Right hindlimb (tissue), 1 donor: ENCODE results near the gene TEX38.
"Not testable (repeated sequence)": the region's sequence is repeated elsewhere in the genome, so short reads cannot be mapped to it uniquely, and the experiment has no call there.

ENCODE experiments used
- DNase-seq: peaks from one replicate; pipeline ENCODE4 v3.0.0-alpha.2; 2018

TEX38 gene

GRCh38 chr1:46656643-46657042 lies 15.0 kb upstream of the TEX38 start:
- DNase-seq = no peak

- no peak for DNase-seq
These were observed 13.9 kb upstream of the TEX38 start for GRCh38 chr1:46657775-46658174.

- DNase-seq = no peak
These were observed 12.3 kb upstream of the TEX38 start for GRCh38 chr1:46659307-46659870.

- DNase-seq = not testable (repeated sequence)
These were observed 11.5 kb upstream of the TEX38 start for GRCh38 chr1:46660116-46660515.

- not testable (repeated sequence) for DNase-seq
These were observed 8.7 kb upstream of the TEX38 start for GRCh38 chr1:46662919-46663318.

- no peak for DNase-seq
These were observed 5.7 kb upstream of the TEX38 start for GRCh38 chr1:46665983-46666382.

GRCh38 chr1:46667782-46668760 lies 3.6 kb upstream of the TEX38 start, which contains the start of gene ATPAF1:
Gene ATPAF1 (minus strand): TSS chr1:46668364. CDS start chr1:46668322, 42 bp downstream.
- DNase-seq = peak; percentile 76

GRCh38 chr1:46670134-46670533 lies 1.5 kb upstream of the TEX38 start:
- no peak for DNase-seq

GRCh38 chr1:46672696-46673095 lies 1.0 kb downstream of the TEX38 start:
- DNase-seq = no peak

- no peak for DNase-seq
These were observed 2.1 kb downstream of the TEX38 start for GRCh38 chr1:46673749-46674182.

GRCh38 chr1:46675549-46676314 lies 4.1 kb downstream of the TEX38 start:
- DNase-seq = no peak

- DNase-seq = no peak
These were observed 4.9 kb downstream of the TEX38 start for GRCh38 chr1:46676531-46676930.

GRCh38 chr1:46677339-46677738 lies 5.7 kb downstream of the TEX38 start:
- no peak for DNase-seq

- DNase-seq = no peak
These were observed 8.3 kb downstream of the TEX38 start for GRCh38 chr1:46679789-46680573.

GRCh38 chr1:46681333-46682034 lies 9.8 kb downstream of the TEX38 start:
- DNase-seq = no peak

- no peak for DNase-seq
These were observed 10.4 kb downstream of the TEX38 start for GRCh38 chr1:46682064-46682463.

GRCh38 chr1:46684670-46685069 lies 13.0 kb downstream of the TEX38 start:
- DNase-seq = no peak

GRCh38 chr1:46686255-46686654 lies 14.6 kb downstream of the TEX38 start:
- DNase-seq = no peak

GRCh38 chr1:46687093-46687659 lies 15.5 kb downstream of the TEX38 start:
- peak; percentile 74 for DNase-seq

GRCh38 chr1:46687921-46688509 lies 16.4 kb downstream of the TEX38 start:
- no peak for DNase-seq

GRCh38 chr1:46689356-46689755 lies 17.7 kb downstream of the TEX38 start:
- DNase-seq = no peak
